Loucy (cell line): Measurements from ENCODE around the gene FAM163B.

Source experiments
- EZH2phosphoT487 ChIP-seq: fragments of 200-600 bp; IDR thresholded peaks from 2 replicates; pipeline ENCODE4 v1.6.1; 2018; ENCODE audit warnings: antibody characterized with exemption, mild to moderate bottlenecking, moderate library complexity, borderline replicate concordance
- TF ChIP-seq, protein P1 (sequence below): fragments of 200-600 bp; sonication (generic); conservative IDR thresholded peaks from 2 replicates; pipeline ENCODE4 v1.5.1; 2014; ENCODE audit warnings: mild to moderate bottlenecking, antibody characterized with exemption, low read length

GRCh38 chr9:133535306-133535877, 73.8 kb downstream of the FAM163B start:
- TF ChIP-seq, protein P1, sequence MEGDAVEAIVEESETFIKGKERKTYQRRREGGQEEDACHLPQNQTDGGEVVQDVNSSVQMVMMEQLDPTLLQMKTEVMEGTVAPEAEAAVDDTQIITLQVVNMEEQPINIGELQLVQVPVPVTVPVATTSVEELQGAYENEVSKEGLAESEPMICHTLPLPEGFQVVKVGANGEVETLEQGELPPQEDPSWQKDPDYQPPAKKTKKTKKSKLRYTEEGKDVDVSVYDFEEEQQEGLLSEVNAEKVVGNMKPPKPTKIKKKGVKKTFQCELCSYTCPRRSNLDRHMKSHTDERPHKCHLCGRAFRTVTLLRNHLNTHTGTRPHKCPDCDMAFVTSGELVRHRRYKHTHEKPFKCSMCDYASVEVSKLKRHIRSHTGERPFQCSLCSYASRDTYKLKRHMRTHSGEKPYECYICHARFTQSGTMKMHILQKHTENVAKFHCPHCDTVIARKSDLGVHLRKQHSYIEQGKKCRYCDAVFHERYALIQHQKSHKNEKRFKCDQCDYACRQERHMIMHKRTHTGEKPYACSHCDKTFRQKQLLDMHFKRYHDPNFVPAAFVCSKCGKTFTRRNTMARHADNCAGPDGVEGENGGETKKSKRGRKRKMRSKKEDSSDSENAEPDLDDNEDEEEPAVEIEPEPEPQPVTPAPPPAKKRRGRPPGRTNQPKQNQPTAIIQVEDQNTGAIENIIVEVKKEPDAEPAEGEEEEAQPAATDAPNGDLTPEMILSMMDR = no peak
- TF ChIP-seq EZH2phosphoT487 = no peak
